Mucosa of descending colon (tissue), 3 donors: ENCODE data around the gene BTBD9. TPM values are rescaled to one million over a fixed set of nuclear protein-coding genes. Genes with fewer than 3 reads are reported as not detected.
A peak's percentile ranks its signal among the peaks of the same experiment; 100 is the strongest.
"Not testable (repeated sequence)": the region's sequence is repeated elsewhere in the genome, so short reads cannot be mapped to it uniquely, and the experiment has no call there.

ENCODE experiments used
- ATAC-seq: fragments of 200-7000 bp; cut with Tn5 transposase; one replicate; pipeline ENCODE4 v1.9.1; 2020; ENCODE audit warnings: mild to moderate bottlenecking, moderate library complexity
- DNase-seq, 3 donors: peaks; one replicate each; pipeline ENCODE4 v3.0.0-alpha.2; 2020
- H3K36me3 ChIP-seq: fragments of 200-600 bp; one replicate; pipeline ENCODE4 v1.8.0; 2021; ENCODE audit warnings: low read depth, mild to moderate bottlenecking
- H3K4me1 ChIP-seq: fragments of 200-600 bp; one replicate; pipeline ENCODE4 v1.8.0; 2021; ENCODE audit warnings: low read depth, mild to moderate bottlenecking
- H3K4me3 ChIP-seq: fragments of 200-600 bp; one replicate; pipeline ENCODE4 v1.8.0; 2021; ENCODE audit warnings: mild to moderate bottlenecking
- H3K9me3 ChIP-seq: fragments of 200-600 bp; one replicate; pipeline ENCODE4 v1.8.0; 2021; ENCODE audit warnings: mild to moderate bottlenecking
- CTCF ChIP-seq: fragments of 200-600 bp; IDR thresholded peaks from one replicate; pipeline ENCODE4 v1.8.0; 2022; ENCODE audit warnings: antibody characterized with exemption, mild to moderate bottlenecking
- intact Hi-C, 2 donors: fragments of 100-400 bp; cut with DNase I in 1 of 2; cut with micrococcal nuclease in 1 of 2; formaldehyde crosslinking; loops; one replicate each; pipeline versions ENCODE4 v1.11.0 to v1.11.1; 2022; cut with DNase I, micrococcal nuclease
- total RNA-seq, 3 donors: library from RNA; stranded (reverse); fragmentation: NEBNext Ultra II Directional in 2 of 3; extraction: Animal tissue kit (Norgen Biotek cat#: 25700) in 2 of 3; gene quantifications; one replicate each; pipeline versions ENCODE4 v1.2.1 to v1.2.4, GENCODE V29; 2021 to 2023
- donor health status: DM: no; HTN: no; CAD: no; lungs with moderate emphysema.
- donor health status: DM: no; HTN: no; CAD: no.
- donor health status: DM: no; HTN: yes; CAD: no.

Gene BTBD9
- total RNA-seq, 3 donors from 2014 or later: 22.4 to 38.8 (median 23.9) TPM

- Histone ChIP-seq H3K9me3 (no peaks in the 10 kb centered on the region), H3K36me3 (no peaks in the 10 kb centered on the region), H3K4me1 (peaks cover 20% of the 10 kb centered on the region), H3K4me3 (no peak overlapping the region)
- no peak for TF ChIP-seq CTCF
- peak; percentile 32 for ATAC-seq
- intact Hi-C loops: no loop called here
- DNase-seq: peak in 1 of 3 donors; percentile 10
Measured at GRCh38 chr6:38636027-38636426, 3.7 kb downstream of the BTBD9 start.

GRCh38 chr6:38634518-38634917 is 5.2 kb downstream of the BTBD9 start:
- no peak for ATAC-seq
- no peak for TF ChIP-seq CTCF

GRCh38 chr6:38632490-38632889 is 7.2 kb downstream of the BTBD9 start:
- DNase-seq (no peak), ATAC-seq (peak; percentile 49)
- Histone ChIP-seq H3K4me1 (peaks cover 14% of the 10 kb centered on the region), H3K4me3 (no peak overlapping the region), H3K36me3 (no peaks in the 10 kb centered on the region), H3K9me3 (no peaks in the 10 kb centered on the region)
- intact Hi-C loops: no loop called here
- no peak for TF ChIP-seq CTCF

More at GRCh38 chr6:38634518-38634917, 5.2 kb downstream of the BTBD9 start:
- no peak for DNase-seq
- Histone ChIP-seq H3K36me3 (no peaks in the 10 kb centered on the region), H3K9me3 (no peaks in the 10 kb centered on the region), H3K4me3 (no peak overlapping the region), H3K4me1 (peaks cover 14% of the 10 kb centered on the region)
- intact Hi-C loops: no loop called here

DNA sequence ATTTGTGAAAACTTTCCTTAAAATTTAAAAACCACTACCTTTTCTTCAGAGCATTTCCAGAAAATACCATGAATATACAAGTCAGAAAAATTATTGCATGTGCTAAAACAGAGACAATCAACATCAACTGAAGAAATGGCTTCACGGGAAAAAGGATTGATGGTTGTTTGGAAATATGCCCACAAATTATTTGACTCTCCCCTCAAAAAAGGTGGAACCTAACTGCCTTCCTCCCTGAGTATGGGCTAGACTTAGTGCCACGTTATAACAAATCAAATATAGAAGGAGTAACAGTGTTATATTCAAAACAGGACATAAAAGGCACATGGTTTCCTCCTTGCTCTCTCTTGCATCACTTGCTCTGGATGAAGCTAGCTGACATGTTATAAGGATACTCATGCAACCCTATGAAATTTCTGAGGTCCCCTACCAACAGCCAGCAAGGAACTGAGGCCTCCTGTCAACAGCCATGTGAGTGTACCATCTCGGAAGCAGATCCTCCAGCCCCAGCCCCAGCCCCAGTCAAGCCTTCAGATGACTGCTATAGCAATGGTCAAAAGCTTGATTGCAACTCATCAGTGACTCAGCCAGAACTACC is 8.4 kb downstream of the BTBD9 start:
- intact Hi-C loops: no loop called here
- no peak for TF ChIP-seq CTCF

DNA sequence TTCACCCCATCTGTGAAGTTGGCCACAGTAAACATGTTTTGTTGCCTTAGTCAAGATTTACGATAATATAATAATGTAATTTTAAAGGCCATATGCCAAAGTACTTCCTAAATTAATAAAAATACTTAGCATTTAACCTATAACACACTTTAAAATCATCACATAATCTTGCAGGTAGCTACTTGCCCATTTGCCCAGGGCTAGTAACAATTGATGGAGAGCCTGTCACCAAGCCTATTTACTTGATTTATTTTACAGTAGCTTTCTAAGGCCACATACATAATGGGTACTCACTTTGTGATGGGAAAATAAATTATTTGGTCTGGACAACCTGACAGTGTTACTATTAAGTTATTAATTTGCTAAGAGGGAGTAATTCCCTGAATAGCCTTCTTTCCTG is 14.5 kb downstream of the BTBD9 start:
- ATAC-seq (no peak), DNase-seq (no peak)
- Histone ChIP-seq H3K4me1 (no peaks in the 10 kb centered on the region), H3K4me3 (no peak overlapping the region), H3K36me3 (no peaks in the 10 kb centered on the region), H3K9me3 (no peaks in the 10 kb centered on the region)
- intact Hi-C loops: no loop called here
- TF ChIP-seq CTCF: no peak

More for the DNA sequence above, 8.4 kb downstream of the BTBD9 start:
- H3K9me3 ChIP-seq: no peaks in the 10 kb centered on the region
- ATAC-seq: no peak
- peaks cover 5% of the 10 kb centered on the region for H3K4me1 ChIP-seq
- H3K36me3 ChIP-seq: no peaks in the 10 kb centered on the region
- no peak overlapping the region for H3K4me3 ChIP-seq
- no peak for DNase-seq

DNA sequence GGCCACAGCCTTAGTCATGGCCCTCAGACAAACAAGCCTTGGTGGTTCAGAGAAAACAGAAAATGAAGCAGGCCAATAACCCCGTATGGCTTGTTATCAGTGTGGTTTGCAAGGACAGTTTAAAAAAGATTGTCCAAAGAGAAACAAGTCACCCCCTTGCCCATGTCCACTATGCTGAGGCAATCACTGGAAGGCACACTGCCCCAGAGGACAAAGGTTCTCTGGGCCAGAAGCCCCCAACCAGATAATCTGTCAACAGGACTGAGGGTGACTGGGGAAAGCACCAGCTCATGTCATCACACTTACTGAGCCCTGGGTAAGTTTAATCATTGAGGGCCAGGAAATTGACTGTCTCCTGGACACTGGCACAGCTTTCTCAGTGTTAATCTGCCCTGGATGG is 20.4 kb downstream of the BTBD9 start:
- H3K9me3 ChIP-seq, DNase-seq, intact Hi-C loops, H3K4me3 ChIP-seq, H3K36me3 ChIP-seq, H3K4me1 ChIP-seq, ATAC-seq: not testable (repeated sequence)

DNA sequence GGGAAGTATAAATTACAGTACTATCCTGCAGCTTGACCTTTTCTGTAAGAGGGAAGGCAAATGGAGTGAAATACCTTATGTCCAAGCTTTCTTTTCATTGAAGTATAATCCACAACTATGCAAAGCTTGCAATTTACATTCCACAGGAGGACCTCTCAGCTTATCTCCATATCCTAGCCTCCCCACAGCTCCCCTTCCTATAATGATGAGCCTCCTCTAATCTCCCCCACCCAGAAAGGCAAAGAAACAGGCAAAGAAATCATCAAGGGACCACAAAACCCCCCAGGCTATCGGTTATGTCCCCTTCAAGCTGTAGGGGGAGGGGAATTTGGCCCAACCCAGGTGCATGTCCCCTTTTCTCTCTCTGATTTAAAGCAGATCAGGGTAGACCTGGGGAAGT is 21.4 kb downstream of the BTBD9 start:
- H3K9me3 ChIP-seq, H3K4me1 ChIP-seq, intact Hi-C loops, H3K4me3 ChIP-seq, ATAC-seq, H3K36me3 ChIP-seq, DNase-seq: not testable (repeated sequence)
